WTC11 (cell line): ENCODE measurements around the gene MRAP. TPM values are rescaled to one million over a fixed set of nuclear protein-coding genes. Genes with fewer than 3 reads are reported as not detected.

Experiments used
- ATAC-seq: fragments of 200-7000 bp; cut with Tn5 transposase; 2 replicates; pipeline ENCODE4 v1.10.0; 2021; ENCODE audit warnings: mild to moderate bottlenecking, moderate library complexity
- CTCF ChIA-PET: fragments of 300-600 bp; sonication (Branson Sonifier 250); formaldehyde crosslinking; loops from one replicate; lab custom pipeline; 2021; ENCODE audit warnings: antibody characterized with exemption; lab: Charles Lee
- POLR2A ChIA-PET: fragments of 350-600 bp; sonication (Branson Sonifier 250); formaldehyde crosslinking; loops from one replicate; lab custom pipeline; 2021; ENCODE audit warnings: antibody characterized with exemption; lab: Charles Lee
- DNase-seq: peaks from one replicate; pipeline ENCODE4 v3.0.0; 2021; ENCODE audit warnings: low spot score
- H3K27ac Mint-ChIP-seq: 2 replicates; pipeline ENCODE4 v1.8.0; 2021; ENCODE audit warnings: mixed read lengths
- H3K27me3 Mint-ChIP-seq: 2 replicates; pipeline ENCODE4 v1.8.0; 2021; ENCODE audit warnings: low read depth, mild to moderate bottlenecking, moderate library complexity, mixed read lengths
- H3K36me3 Mint-ChIP-seq: 2 replicates; pipeline ENCODE4 v1.8.0; 2021; ENCODE audit warnings: mixed read lengths
- H3K4me1 Mint-ChIP-seq: 2 replicates; pipeline ENCODE4 v1.8.0; 2022; ENCODE audit warnings: mixed read lengths
- H3K4me3 Mint-ChIP-seq: 2 replicates; pipeline ENCODE4 v1.8.0; 2021; ENCODE audit warnings: mild to moderate bottlenecking, moderate library complexity, mixed read lengths
- H3K9me3 Mint-ChIP-seq: 2 replicates; pipeline ENCODE4 v1.8.0; 2021; ENCODE audit warnings: mixed read lengths
- ATF1 ChIP-seq: sonication (generic); formaldehyde crosslinking; IDR thresholded peaks from 2 replicates; pipeline ENCODE4 v1.8.1; 2023; ENCODE audit warnings: mild to moderate bottlenecking, moderate library complexity, missing genetic modification reagents
- CREM ChIP-seq: sonication (generic); formaldehyde crosslinking; IDR thresholded peaks from 2 replicates; pipeline ENCODE4 v1.8.1; 2022; ENCODE audit warnings: mild to moderate bottlenecking, missing genetic modification reagents, moderate library complexity
- FOXP1 ChIP-seq: sonication (generic); formaldehyde crosslinking; IDR thresholded peaks from 2 replicates; pipeline ENCODE4 v1.8.0; 2022; ENCODE audit warnings: missing genetic modification reagents, mild to moderate bottlenecking, moderate library complexity, borderline replicate concordance
- JAZF1 ChIP-seq: fragments of 250-450 bp; sonication (Bioruptor Pico); IDR thresholded peaks from 2 replicates; pipeline ENCODE4 v1.9.0; 2021; ENCODE audit warnings: moderate library complexity, mild to moderate bottlenecking, inconsistent platforms
- RELA ChIP-seq: sonication (generic); formaldehyde crosslinking; IDR thresholded peaks from 2 replicates; pipeline ENCODE4 v1.8.1; 2022; ENCODE audit warnings: missing genetic modification reagents, mild to moderate bottlenecking, borderline replicate concordance
- RORB ChIP-seq: fragments of 250-450 bp; sonication (Bioruptor Pico); IDR thresholded peaks from 2 replicates; pipeline ENCODE4 v1.9.0; 2021; ENCODE audit warnings: mild to moderate bottlenecking
- SOX15 ChIP-seq: fragments of 250-450 bp; sonication (Bioruptor Pico); IDR thresholded peaks from 2 replicates; pipeline ENCODE4 v1.9.0; 2021; ENCODE audit warnings: mild to moderate bottlenecking
- ZNF121 ChIP-seq: sonication (generic); formaldehyde crosslinking; IDR thresholded peaks from 2 replicates; pipeline ENCODE4 v1.8.0; 2023; ENCODE audit warnings: missing genetic modification reagents
- ZNF423 ChIP-seq: fragments of 250-450 bp; sonication (Bioruptor Pico); IDR thresholded peaks from 2 replicates; pipeline ENCODE4 v2.1.2; 2022; ENCODE audit warnings: mild to moderate bottlenecking, moderate library complexity
- ZNF671 ChIP-seq: fragments of 250-450 bp; sonication (Bioruptor Pico); IDR thresholded peaks from 2 replicates; pipeline ENCODE4 v1.8.0; 2021; ENCODE audit warnings: mild to moderate bottlenecking
- total RNA-seq: library from RNA; stranded (reverse); gene quantifications from 3 replicates; pipeline ENCODE4 v1.2.3, GENCODE V29; 2021
- TF ChIP-seq, protein P1 (sequence below): fragments of 250-450 bp; sonication (Bioruptor Pico); IDR thresholded peaks from 2 replicates; pipeline ENCODE4 v1.9.0; 2021; ENCODE audit warnings: mild to moderate bottlenecking
- TF ChIP-seq, protein P2 (sequence below): sonication (generic); formaldehyde crosslinking; IDR thresholded peaks from 2 replicates; pipeline ENCODE4 v1.8.0; 2022; ENCODE audit warnings: mild to moderate bottlenecking, missing genetic modification reagents
- TF ChIP-seq, protein P3 (sequence below): fragments of 250-450 bp; sonication (Bioruptor Pico); IDR thresholded peaks from 2 replicates; pipeline ENCODE4 v2.1.2; 2022; ENCODE audit warnings: mild to moderate bottlenecking, moderate library complexity
- TF ChIP-seq, protein P4 (sequence below): sonication (generic); formaldehyde crosslinking; IDR thresholded peaks from 2 replicates; pipeline ENCODE4 v1.8.1; 2023; ENCODE audit warnings: mild to moderate bottlenecking, missing genetic modification reagents, borderline replicate concordance
- TF ChIP-seq, protein P5 (sequence below): sonication (generic); formaldehyde crosslinking; IDR thresholded peaks from 2 replicates; pipeline ENCODE4 v1.8.1; 2023; ENCODE audit warnings: mild to moderate bottlenecking, missing genetic modification reagents, moderate library complexity
- TF ChIP-seq, protein P6 (sequence below): fragments of 250-450 bp; sonication (Bioruptor Pico); IDR thresholded peaks from 2 replicates; pipeline ENCODE4 v1.8.0; 2021; ENCODE audit warnings: mild to moderate bottlenecking
- TF ChIP-seq, protein P7 (sequence below): sonication (generic); formaldehyde crosslinking; IDR thresholded peaks from 2 replicates; pipeline ENCODE4 v1.8.0; 2023; ENCODE audit warnings: missing genetic modification reagents
- TF ChIP-seq, protein P8 (sequence below): sonication (generic); formaldehyde crosslinking; IDR thresholded peaks from 2 replicates; pipeline ENCODE4 v1.8.1; 2023; ENCODE audit warnings: mild to moderate bottlenecking, missing genetic modification reagents, moderate library complexity

The MRAP gene
- total RNA-seq, 1 experiment from 2014 or later: not detected

DNA sequence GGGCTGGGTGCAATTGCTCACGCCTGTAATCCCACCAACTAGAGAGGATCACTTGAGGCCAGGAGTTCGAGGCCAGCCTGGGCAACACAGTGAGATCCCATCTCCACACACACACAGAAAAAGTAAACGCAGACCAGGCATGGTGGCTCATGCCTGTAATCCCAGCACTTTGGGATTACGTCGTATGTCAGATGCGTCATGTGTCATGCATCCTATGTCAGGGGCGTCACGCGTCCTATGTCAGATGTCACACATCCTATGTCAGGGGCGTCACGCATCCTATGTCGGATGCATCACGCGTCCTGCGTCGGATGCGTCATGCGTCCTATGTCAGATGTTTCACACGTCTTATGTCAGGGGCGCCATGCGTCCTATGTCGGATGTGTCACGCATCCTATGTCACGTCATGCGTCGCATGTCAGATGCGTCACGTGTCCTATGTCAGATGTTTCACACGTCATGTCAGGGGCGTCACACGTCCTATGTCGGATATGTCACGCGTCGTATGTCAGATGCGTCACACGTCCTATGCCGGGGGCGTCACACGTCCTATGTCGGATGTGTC, 1.5 kb downstream of the MRAP start:
- H3K4me1 Mint-ChIP-seq: no peaks in the 10 kb centered on the region
- CTCF ChIA-PET: no interaction called here
- H3K36me3 Mint-ChIP-seq: peaks cover 14% of the 10 kb centered on the region
- no peak for TF ChIP-seq FOXP1 (CRISPR knock-in tag)
- TF ChIP-seq, protein P1, sequence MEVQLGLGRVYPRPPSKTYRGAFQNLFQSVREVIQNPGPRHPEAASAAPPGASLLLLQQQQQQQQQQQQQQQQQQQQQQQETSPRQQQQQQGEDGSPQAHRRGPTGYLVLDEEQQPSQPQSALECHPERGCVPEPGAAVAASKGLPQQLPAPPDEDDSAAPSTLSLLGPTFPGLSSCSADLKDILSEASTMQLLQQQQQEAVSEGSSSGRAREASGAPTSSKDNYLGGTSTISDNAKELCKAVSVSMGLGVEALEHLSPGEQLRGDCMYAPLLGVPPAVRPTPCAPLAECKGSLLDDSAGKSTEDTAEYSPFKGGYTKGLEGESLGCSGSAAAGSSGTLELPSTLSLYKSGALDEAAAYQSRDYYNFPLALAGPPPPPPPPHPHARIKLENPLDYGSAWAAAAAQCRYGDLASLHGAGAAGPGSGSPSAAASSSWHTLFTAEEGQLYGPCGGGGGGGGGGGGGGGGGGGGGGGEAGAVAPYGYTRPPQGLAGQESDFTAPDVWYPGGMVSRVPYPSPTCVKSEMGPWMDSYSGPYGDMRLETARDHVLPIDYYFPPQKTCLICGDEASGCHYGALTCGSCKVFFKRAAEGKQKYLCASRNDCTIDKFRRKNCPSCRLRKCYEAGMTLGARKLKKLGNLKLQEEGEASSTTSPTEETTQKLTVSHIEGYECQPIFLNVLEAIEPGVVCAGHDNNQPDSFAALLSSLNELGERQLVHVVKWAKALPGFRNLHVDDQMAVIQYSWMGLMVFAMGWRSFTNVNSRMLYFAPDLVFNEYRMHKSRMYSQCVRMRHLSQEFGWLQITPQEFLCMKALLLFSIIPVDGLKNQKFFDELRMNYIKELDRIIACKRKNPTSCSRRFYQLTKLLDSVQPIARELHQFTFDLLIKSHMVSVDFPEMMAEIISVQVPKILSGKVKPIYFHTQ (CRISPR knock-in tag): no peak
- no peak for TF ChIP-seq CREM (CRISPR knock-in tag)
- TF ChIP-seq, protein P2, sequence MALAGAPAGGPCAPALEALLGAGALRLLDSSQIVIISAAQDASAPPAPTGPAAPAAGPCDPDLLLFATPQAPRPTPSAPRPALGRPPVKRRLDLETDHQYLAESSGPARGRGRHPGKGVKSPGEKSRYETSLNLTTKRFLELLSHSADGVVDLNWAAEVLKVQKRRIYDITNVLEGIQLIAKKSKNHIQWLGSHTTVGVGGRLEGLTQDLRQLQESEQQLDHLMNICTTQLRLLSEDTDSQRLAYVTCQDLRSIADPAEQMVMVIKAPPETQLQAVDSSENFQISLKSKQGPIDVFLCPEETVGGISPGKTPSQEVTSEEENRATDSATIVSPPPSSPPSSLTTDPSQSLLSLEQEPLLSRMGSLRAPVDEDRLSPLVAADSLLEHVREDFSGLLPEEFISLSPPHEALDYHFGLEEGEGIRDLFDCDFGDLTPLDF: no peak
- TF ChIP-seq ZNF121 (CRISPR knock-in tag): peak; percentile 48; the same call in 1 of the 2 replicates
- TF ChIP-seq, all 79 proteins: peak for 1
- H3K4me3 Mint-ChIP-seq: no peak overlapping the region
- ATAC-seq (no peak), DNase-seq (no peak)
- H3K9me3 Mint-ChIP-seq: 0 out of 2 replicates have a peak, but pooled peaks cover 11% of the 10 kb centered on the region
- H3K27me3 Mint-ChIP-seq: no peaks in the 10 kb centered on the region
- POLR2A ChIA-PET: no interaction called here
- H3K27ac Mint-ChIP-seq: no peak overlapping the region

DNA sequence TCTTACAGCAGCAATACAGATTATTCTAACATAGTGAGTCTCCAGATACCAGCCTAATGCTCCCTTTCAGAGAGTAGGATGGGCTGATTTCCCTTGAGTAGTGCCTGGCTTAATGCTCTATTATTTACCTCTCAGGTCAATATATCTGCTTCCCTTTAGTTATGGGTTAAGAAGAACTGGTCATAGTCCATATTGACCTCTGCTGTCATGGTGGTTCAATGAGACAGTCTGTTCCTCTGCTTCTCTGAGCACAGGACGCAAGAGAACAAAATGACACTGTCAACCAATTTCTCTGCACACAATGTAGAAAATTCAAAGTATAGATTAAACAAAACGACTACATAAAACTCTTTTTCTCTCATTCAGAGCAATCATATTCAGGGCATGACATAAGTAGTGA, 2.9 kb downstream of the MRAP start:
- DNase-seq: no peak
- H3K27ac Mint-ChIP-seq: no peak overlapping the region
- peaks cover 14% of the 10 kb centered on the region for H3K36me3 Mint-ChIP-seq
- H3K4me1 Mint-ChIP-seq: peaks cover 13% of the 10 kb centered on the region
- ATAC-seq: no peak
- H3K9me3 Mint-ChIP-seq: 0 out of 2 replicates have a peak, but pooled peaks cover 11% of the 10 kb centered on the region
- H3K27me3 Mint-ChIP-seq: no peaks in the 10 kb centered on the region
- POLR2A ChIA-PET: no interaction called here
- no peak overlapping the region for H3K4me3 Mint-ChIP-seq
- CTCF ChIA-PET: no interaction called here
- TF ChIP-seq, protein P3, sequence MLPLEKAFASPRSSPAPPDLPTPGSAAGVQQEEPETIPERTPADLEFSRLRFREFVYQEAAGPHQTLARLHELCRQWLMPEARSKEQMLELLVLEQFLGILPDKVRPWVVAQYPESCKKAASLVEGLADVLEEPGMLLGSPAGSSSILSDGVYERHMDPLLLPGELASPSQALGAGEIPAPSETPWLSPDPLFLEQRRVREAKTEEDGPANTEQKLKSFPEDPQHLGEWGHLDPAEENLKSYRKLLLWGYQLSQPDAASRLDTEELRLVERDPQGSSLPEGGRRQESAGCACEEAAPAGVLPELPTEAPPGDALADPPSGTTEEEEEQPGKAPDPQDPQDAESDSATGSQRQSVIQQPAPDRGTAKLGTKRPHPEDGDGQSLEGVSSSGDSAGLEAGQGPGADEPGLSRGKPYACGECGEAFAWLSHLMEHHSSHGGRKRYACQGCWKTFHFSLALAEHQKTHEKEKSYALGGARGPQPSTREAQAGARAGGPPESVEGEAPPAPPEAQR (CRISPR knock-in tag): no peak
- TF ChIP-seq RELA (no peak), JAZF1 (no peak), SOX15 (CRISPR knock-in tag) (no peak), ZNF671 (no peak), ZNF121 (CRISPR knock-in tag) (no peak), CREM (CRISPR knock-in tag) (no peak), RORB (CRISPR knock-in tag) (no peak), ATF1 (CRISPR knock-in tag) (no peak), ZNF423 (CRISPR knock-in tag) (no peak)
- TF ChIP-seq, protein P4, sequence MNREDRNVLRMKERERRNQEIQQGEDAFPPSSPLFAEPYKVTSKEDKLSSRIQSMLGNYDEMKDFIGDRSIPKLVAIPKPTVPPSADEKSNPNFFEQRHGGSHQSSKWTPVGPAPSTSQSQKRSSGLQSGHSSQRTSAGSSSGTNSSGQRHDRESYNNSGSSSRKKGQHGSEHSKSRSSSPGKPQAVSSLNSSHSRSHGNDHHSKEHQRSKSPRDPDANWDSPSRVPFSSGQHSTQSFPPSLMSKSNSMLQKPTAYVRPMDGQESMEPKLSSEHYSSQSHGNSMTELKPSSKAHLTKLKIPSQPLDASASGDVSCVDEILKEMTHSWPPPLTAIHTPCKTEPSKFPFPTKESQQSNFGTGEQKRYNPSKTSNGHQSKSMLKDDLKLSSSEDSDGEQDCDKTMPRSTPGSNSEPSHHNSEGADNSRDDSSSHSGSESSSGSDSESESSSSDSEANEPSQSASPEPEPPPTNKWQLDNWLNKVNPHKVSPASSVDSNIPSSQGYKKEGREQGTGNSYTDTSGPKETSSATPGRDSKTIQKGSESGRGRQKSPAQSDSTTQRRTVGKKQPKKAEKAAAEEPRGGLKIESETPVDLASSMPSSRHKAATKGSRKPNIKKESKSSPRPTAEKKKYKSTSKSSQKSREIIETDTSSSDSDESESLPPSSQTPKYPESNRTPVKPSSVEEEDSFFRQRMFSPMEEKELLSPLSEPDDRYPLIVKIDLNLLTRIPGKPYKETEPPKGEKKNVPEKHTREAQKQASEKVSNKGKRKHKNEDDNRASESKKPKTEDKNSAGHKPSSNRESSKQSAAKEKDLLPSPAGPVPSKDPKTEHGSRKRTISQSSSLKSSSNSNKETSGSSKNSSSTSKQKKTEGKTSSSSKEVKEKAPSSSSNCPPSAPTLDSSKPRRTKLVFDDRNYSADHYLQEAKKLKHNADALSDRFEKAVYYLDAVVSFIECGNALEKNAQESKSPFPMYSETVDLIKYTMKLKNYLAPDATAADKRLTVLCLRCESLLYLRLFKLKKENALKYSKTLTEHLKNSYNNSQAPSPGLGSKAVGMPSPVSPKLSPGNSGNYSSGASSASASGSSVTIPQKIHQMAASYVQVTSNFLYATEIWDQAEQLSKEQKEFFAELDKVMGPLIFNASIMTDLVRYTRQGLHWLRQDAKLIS (CRISPR knock-in tag): no peak
- TF ChIP-seq, protein P5, sequence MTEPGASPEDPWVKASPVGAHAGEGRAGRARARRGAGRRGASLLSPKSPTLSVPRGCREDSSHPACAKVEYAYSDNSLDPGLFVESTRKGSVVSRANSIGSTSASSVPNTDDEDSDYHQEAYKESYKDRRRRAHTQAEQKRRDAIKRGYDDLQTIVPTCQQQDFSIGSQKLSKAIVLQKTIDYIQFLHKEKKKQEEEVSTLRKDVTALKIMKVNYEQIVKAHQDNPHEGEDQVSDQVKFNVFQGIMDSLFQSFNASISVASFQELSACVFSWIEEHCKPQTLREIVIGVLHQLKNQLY (CRISPR knock-in tag): no peak
- TF ChIP-seq, protein P6, sequence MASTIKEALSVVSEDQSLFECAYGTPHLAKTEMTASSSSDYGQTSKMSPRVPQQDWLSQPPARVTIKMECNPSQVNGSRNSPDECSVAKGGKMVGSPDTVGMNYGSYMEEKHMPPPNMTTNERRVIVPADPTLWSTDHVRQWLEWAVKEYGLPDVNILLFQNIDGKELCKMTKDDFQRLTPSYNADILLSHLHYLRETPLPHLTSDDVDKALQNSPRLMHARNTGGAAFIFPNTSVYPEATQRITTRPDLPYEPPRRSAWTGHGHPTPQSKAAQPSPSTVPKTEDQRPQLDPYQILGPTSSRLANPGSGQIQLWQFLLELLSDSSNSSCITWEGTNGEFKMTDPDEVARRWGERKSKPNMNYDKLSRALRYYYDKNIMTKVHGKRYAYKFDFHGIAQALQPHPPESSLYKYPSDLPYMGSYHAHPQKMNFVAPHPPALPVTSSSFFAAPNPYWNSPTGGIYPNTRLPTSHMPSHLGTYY (CRISPR knock-in tag): no peak
- TF ChIP-seq, protein P7, sequence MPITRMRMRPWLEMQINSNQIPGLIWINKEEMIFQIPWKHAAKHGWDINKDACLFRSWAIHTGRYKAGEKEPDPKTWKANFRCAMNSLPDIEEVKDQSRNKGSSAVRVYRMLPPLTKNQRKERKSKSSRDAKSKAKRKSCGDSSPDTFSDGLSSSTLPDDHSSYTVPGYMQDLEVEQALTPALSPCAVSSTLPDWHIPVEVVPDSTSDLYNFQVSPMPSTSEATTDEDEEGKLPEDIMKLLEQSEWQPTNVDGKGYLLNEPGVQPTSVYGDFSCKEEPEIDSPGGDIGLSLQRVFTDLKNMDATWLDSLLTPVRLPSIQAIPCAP: no peak
- TF ChIP-seq, protein P1 (CRISPR knock-in tag): no peak
- TF ChIP-seq, protein P8, sequence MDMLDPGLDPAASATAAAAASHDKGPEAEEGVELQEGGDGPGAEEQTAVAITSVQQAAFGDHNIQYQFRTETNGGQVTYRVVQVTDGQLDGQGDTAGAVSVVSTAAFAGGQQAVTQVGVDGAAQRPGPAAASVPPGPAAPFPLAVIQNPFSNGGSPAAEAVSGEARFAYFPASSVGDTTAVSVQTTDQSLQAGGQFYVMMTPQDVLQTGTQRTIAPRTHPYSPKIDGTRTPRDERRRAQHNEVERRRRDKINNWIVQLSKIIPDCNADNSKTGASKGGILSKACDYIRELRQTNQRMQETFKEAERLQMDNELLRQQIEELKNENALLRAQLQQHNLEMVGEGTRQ (CRISPR knock-in tag): no peak
